GM19463 (cell line): ENCODE results near the gene BMP7.
"Not testable (repeated sequence)": the region's sequence is repeated elsewhere in the genome, so short reads cannot be mapped to it uniquely, and the experiment has no call there.

Source experiments
- ATAC-seq: cut with Tn5 transposase; IDR thresholded peaks from one replicate; pipeline ENCODE4 v1.9.1; 2021; ENCODE audit warnings: mild to moderate bottlenecking, moderate library complexity; ENCODE audit not compliant: unreplicated experiment

The BMP7 gene

DNA sequence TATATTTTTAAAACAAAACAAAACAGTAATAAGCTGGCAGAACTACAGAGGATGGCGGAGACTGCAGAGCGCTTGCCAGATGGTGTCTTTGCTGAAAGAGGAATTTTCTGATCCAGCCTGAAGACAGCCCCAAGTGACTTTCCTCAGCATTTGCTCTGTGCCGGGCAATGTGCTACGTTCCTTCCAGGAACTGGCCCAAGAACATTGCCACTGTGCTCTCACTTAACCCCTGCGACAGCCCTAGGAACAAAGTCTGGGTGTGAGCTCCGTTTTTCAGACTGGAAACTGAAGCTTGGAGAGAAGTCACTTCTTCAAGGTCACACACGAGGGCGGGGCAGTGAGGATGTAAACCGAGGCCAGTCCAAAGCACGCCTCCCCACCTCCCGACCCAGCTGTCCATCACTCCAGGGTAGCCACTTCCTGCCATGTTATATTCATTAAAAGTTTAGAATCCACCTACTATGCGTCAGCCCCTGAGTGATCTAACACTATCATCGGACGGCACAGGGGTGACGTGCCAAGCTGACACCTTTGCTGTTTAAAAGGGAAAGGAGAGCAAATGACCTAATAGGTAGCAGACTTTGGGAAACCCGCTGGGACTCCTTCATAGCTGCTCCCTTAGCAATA lies 22.3 kb upstream of the BMP7 start:
- no peak for ATAC-seq

DNA sequence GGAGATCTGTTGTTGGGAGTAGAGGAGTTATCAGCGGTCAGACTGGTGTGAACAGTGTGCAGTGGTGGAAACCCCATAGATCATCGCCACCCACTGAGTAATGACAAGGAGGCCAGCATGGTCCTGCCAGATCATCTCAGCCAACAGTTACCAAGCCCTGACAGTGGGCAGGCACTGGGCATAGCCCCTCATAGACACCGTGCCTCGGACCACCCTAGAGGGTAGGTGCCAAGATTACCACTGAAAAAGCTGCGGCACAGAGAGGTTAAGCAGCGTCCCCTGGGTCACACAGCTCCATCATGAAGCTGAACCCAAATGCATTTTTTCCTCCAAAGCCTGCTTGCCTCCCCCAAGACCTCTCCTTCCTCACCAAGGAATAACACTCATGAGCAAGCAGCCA lies 21.5 kb upstream of the BMP7 start:
- no peak for ATAC-seq

DNA sequence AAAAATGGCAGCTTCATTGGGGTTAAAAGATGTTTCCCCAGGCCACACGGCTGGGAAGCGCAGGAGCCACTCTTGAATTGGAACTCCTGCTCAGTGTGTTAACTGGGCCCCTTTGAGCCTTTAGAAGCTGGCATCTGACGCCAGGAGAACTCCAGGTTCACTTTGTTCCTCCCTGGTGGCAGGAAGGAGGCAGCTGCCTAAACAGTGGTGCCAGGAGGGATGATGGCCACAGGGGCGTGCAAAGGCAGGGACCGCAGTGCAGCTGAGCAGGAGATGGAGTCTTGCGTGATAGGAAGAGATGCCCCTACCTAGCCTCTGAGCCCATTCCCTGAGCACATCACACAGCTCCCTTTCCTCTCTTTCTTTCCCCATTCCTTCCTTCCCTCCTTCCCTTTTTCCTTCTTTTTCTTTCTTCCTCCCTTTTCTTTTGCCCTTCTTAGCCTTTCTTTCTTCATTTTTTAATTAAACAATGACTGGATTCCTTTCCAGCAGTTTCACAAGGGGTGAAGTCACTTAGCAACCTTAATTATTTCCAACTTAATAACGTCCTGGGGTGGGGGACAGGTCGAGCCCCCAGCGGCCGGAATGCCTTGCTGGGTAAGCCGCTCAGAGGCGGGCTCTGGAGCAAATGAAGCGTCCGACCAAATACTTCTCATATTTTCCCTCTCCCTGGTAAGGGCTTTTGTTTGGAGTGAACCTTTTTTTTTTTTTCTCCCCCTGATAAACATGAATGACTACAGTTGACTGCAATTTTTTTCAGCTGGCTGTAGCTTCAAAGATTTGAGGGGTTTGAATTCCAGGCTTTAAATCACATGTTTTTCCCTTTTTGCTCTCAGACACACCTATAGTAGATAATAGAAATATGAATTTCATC lies 20.8 kb upstream of the BMP7 start:
- no peak for ATAC-seq

DNA sequence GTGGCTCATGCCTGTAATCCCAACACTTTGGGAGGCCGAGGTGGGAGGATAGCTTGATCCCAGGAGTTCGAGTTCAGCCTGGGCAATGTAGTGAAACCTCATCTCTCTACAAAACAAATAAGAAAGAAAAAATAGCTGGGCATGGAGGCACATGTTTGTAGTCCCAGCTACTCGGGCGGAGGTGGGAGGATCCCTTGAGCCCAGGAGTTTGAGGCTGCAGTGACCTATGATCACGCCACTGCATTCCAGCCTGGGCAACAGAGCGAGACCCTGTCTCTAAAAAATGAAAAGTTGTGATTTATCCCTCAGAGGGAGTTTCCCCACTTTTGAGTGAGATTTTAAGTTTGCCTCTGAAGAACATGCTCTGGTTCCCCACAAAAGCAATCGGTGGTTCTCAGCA lies 17.4 kb upstream of the BMP7 start:
- ATAC-seq = no peak

DNA sequence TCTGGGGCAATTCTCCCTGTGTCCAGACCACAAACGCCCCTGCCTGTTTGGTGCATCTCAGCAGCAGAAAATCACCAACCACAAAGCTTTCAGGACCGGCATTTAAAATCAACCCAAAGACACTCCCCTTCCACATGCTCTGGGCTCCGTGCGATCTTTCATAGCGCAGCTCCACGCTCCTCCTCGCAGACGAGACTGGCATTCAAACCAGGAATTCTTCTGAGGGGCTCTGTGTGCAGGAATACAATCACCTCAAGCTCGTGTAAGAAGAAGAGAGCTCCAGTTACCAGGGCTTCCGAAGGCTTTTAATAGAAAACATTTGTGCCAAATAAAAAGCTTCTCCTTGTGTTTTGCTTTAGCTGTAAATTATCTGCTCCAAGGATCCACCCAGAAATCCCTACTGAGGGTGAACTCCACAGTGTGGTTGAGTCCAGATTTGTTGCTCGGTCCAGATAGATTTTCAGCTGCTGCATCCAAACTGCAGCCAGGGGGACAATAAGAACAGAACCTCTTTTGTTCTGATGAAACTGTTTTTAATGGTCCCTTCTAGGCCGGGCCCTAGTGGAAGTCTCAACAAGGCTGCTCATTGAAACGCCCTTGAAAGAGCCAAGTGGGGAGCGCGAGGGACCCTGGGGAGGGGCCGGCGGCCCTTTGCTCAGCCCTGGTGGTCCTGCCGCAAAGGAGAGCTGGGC lies 16.4 kb upstream of the BMP7 start:
- no peak for ATAC-seq

DNA sequence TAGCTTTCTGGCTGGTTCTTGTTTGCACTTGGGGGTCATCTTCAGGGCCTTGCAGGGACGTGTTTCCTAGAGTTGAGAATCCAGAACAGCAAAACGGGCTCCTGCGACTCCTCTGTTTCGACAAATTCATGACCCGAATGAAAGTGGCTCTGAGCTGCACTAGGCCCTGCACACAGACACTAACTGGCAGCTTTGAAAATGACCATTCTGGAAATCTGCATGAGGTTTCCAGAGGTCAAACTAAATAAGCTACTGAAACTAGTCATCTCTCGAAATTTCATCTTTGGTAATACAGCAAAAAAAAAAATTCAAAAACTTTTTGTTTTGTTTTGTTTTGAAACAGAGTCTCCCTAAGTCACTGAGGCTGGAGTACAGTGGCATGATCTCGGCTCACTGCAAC lies 15.5 kb upstream of the BMP7 start:
- ATAC-seq = no peak

DNA sequence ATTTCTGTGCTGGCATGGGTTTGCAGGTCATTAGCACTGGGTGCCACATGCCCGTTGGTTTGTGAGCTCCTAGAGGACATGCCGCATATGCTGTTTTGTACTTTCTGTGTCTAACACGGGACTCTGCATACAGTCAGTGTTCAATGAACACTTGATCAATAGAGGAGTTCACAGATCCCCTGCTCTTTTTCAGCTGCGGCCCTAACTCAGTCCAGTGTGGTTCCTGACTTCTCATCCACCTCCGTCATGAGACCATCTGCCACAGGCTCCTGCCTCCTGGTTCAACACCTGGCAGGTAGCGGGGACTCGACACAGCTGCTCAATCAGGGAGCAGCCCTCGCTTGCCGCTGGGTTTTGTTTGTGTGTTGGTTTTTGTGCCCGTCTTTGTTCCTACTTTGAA lies 13.8 kb upstream of the BMP7 start:
- ATAC-seq = no peak

DNA sequence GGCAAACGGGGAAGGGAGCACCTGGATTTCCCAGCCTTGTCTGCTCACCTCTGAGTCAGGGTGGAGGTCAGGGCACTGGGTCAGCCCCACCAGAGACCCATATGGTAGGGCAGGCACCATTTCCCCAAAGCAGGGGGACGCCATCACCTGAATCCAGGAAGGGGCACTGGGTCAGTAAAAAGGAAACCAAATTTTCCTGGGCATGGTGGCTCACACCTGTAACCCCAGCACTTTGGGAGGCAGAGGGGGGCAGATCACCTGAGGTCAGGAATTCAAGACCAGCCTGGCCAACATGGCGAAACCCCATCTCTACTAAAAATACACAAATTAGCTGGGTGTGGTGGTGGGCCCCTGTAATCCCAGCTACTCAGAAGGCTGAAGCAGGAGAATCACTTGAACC lies 13.1 kb upstream of the BMP7 start:
- not testable (repeated sequence) for ATAC-seq

DNA sequence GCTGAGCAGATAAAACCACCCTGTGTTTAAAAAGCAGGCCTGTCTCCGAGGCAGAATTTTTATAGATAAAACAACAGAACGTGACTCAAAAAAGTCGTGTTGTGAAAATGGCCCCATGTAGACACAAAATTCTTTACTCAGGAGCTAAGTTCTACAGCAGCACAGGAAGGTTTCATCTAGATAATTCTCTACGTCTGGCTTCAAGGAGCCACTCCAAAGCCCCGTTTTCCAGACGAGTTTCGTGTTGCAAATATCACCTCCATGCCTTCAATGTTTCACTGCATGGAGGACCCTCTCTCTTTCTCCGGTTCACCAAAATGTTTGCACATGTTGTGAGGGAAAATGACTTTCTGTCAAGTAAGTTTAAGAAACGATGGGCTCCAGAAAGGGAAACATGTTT lies 12.0 kb upstream of the BMP7 start:
- no peak for ATAC-seq

DNA sequence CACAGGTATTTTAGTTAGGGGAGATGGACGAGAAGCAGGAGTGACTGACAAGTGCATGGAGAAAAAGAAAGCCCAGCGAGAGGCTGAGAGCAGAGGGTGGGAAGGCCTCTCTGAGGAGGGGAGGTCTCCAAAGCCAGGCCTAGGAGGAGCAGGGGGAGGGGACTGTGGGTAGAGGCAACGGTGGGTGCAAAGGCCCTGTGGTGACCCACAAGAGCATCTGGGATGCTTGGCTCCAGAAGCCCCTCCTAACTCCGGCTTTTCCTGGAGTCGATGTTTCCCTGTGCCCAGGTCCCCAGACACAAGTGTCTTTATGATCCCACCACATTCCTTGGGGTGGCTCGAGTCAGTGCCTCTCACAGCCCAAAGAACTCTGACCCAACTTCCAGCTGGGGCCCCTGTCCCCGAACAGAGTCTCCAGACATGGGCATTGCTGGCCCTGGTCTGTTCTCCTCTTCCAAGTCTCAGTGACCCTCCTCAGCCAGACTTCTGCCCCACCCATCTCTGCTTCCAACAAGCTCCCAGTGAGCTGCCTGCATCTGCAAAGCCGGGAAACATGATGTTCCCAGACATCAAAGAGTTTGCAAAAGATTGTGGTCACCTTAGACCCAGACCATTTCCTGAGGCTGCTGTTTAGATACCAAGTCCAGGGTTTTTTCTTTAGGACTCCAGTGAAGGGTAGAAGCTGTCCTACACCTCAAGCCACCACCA lies 11.1 kb upstream of the BMP7 start:
- ATAC-seq = no peak

DNA sequence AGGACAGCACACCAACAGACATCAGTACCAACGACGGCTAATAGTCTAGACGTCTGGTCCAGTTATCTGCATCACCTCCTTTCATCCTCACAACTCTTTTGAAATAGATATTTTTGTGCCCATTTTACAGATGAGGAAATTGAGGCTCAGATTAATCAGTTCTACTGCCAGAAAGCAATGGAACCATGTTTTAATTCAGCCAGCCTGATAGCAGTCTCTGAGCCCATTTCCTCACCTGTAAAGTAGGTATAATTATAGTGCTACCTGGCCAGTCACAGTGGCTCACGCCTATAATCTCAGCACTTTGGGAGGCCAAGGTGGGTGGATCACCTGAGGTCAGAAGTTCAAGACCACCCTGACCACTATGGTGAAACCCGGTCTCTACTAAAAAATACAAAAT lies 9.8 kb upstream of the BMP7 start:
- ATAC-seq = no peak

DNA sequence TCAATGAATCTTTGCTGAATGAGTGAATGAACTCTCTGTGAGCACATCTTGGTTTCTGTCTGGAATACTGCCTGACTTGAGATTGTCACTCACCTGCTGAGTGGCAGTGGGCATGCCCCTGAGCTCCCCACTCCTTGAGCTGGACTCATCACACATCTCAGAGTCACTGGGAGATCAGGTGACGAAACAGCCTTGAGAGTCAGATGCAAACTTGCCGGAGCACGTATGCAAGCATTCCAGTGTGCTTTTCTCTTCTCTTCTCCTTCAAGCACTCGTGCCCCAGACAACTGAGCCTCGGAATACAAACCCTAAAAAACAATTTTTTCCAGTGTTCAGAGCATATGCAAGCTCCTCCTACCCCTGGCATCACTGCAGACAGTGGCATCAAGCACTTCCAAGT lies 9.4 kb upstream of the BMP7 start:
- no peak for ATAC-seq

DNA sequence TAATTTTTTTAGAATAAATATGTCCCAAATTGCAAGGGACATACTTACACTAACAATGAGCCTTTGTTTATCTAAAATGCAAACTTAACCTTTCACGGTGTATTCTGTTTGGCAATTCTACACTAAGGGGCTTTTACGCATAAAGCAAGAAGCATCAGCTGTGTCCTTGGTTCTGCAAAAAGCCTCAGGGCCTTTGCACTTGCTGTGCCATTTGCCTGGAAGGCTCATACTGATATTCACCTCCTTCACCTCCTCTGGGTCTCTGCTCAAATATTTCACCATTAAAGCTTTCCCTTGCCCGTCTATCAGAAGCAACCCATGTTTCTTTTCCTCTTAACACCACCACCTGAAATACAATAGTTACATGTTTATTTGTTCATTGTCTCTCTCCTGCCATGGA lies 8.9 kb upstream of the BMP7 start:
- no peak for ATAC-seq

DNA sequence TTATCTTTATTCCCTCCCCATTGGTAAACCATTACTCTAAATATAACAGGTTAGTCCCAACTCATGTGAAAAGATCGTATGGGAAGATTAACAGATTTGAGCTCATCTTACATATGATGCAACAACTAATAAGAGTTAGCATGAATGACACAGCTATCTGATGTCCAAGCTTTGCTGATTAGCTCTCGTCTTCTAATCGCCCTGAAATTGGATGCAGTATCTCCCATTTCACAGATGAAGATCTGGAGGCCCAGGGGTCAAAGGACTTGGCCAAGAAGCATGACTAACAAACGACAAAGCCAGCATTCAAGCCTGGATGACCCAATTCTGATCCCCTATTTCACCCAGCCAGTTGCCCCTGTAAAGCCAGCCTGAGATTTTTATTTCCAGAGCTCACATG lies 8.4 kb upstream of the BMP7 start:
- ATAC-seq = no peak

DNA sequence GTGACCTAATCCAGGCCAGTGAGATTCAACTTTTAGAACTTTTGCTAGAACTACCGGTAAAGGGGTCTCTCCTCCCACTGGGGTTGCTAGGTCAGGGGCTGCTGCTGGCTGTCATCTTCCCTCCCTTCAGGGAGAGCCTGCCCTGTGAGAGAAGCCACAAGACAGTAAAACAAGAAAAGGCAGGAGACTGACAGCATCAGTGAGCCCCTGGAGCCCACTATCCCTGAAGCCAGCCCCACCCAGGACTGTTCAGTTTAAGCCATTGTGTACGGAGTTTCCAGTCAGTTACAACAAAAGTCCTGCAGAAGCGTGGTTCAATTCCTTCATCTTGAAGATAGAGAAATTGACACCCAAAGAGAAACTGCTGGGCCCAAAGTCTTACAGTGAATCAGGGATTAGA lies 7.9 kb upstream of the BMP7 start:
- no peak for ATAC-seq

DNA sequence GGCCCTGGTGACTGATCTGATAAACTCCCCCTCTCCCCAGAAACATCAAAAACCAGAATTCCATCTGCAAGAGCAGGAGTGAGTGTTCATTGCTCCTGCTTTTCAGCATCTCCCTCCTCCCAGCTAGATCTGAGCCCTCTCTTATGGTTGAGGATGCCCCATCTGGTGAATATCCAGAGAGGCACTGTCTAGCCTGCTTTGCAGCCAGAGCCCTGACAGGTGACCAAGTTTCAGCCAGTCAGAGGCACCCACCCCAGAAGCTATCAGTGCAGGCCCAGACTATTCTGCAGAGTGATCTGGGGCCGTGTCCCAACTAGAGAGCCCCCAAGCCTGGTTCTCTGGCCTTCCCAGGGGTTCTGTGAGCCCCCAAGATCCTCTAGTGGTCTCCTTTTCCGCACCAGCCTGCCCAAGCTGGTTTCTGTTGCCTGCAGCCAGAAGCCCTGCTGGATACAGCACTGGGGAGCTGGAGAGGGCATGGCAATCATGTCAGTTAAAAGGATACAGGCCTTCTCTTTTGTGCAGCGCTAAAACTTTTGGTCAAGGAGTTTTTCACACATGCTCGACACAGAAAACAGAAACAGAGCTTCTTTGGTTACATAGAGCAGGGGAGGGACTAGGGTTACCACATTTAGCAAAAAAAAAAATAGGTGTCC lies 6.6 kb upstream of the BMP7 start:
- no peak for ATAC-seq

DNA sequence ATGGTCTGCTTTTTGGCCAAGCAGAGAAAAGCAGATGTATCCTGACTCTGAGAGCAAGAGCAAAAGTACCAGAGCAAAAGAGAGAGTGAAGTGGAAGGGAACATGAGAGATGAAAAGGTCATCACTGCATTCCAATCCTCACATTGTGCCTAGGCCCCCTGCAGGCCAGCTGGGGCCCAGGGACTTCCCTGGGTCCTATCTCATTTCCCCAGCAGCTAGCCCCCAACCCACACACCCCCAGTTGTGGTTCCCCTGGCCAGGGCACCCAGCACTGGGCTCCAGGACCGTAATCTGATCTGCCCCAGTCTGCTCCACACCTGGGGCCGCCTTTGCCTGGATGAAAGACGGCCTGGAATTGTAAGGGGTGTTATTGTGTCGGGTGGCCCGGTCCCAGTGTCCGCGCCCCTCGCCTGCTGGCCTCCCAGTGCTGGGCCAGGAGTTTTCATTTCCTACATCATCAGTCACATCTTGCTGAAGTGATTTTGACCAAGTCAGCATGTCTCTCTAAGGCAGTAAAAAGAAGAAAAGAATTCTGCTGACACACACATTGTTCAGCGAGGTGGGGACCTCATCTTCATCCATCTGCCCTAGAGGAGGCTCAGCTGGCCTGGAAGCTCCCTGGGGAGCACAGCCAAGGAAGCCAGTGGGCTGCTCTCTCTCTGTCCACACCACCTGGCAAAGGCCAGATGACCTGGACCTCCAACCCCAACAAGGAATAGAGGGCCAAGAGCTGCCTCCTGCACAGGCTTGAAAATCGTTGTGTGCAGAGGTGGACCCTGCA lies 4.0 kb upstream of the BMP7 start:
- no peak for ATAC-seq

DNA sequence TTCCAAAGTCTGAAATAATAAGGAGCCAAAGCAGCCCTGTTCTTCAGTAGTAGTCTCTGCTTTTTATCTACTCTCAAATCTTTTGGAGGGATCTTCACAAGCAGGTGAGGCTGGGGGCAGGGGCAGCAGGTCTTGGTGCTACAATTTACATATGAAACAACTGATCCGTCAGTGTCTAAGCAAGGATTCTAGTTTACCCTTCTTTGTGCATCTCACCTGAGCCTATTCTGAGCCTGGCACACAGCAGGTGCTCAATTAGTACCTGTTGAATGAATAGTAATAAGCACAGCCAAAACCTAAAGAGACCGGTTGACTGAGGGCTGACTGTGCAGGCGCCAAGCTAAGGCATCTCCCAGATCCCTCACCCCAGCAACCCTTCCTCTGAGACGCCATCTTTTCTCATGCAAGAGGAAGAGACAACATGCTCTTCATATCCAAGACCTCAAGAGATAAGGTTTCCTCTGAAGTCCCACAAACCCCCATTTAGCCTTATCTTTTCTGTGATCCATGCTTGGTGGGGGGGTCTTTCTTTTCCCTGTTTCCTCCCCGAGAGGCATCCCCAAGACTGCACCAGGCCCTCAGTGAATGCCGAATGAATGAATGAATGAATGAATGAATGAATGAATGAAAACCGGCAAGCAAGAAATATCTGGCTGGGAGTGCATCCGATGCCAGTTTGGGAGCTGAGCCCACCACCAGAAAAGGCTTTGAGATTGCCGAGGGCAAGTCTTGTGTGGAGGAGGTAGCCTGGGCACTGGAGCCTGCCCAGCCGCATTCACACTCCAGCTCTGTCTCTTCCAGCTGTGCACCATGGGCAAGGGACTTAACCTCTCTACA lies 2.9 kb upstream of the BMP7 start:
- ATAC-seq = no peak

DNA sequence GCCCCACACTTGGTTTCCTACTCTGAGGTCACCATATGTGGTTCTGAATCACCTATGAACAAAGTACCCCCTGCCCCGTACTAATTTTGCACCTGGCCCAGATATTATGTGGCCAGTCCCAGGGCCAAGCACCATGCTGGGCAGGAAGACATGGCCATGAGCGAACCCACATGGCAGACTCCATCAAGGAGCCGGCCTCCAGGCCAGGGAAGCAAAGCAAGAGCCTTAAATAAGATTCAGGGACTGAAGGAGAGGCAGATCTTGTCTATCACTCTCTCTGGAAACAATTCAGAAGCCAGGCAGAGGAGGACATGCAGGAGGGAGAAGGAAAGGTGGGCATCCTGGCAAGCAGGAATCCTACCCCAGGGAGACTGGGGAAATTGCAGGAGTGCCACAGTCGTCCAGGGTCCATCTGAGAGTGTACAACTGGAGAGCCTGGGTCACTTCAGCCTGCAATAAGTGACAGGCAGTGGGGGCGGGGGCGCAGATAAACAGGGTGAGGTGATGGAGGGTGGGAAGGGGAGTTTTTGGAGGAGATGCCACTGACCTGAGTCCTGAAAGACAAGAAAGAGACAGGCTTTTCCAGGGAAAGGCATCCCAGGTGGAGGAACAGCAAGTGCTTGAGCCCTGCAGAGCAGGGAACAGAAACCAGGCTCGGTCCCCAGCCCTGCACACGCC lies 2.1 kb upstream of the BMP7 start:
- ATAC-seq = no peak
